Activated CD4-positive, alpha-beta T cell treated with anti-CD3 and anti-CD28 coated beads, Interleukin-2, amount 50 U/mL, for 1 hour (primary cell): ENCODE results near the gene PARM1.

Source experiments
- DNase-seq: peaks from one replicate; pipeline ENCODE4 v3.0.0-alpha.2; 2020

The PARM1 gene

GRCh38 chr4:74996996-74997395 is 64.1 kb downstream of the PARM1 start:
- DNase-seq: no peak

- DNase-seq: no peak
Measured at GRCh38 chr4:74997948-74998729, 65.2 kb downstream of the PARM1 start.

GRCh38 chr4:74999714-75000309 is 66.9 kb downstream of the PARM1 start:
- DNase-seq: no peak

GRCh38 chr4:75001871-75002270 is 69.0 kb downstream of the PARM1 start:
- DNase-seq: no peak

- DNase-seq: no peak
Measured at GRCh38 chr4:75002381-75002780, 69.5 kb downstream of the PARM1 start.

GRCh38 chr4:75003979-75004378 is 71.1 kb downstream of the PARM1 start:
- no peak for DNase-seq

GRCh38 chr4:75004755-75005668 is 72.1 kb downstream of the PARM1 start:
- DNase-seq: no peak

GRCh38 chr4:75005727-75006126 is 72.8 kb downstream of the PARM1 start:
- DNase-seq: no peak

- no peak for DNase-seq
Measured at GRCh38 chr4:75007891-75008290, 75.0 kb downstream of the PARM1 start.

- no peak for DNase-seq
Measured at GRCh38 chr4:75009138-75009537, 76.2 kb downstream of the PARM1 start.

GRCh38 chr4:75011131-75011795 is 78.3 kb downstream of the PARM1 start:
- DNase-seq: no peak

- DNase-seq: no peak
Measured at GRCh38 chr4:75015627-75016026, 82.7 kb downstream of the PARM1 start.

GRCh38 chr4:75016472-75016871 is 83.6 kb downstream of the PARM1 start:
- DNase-seq: no peak

GRCh38 chr4:75018811-75019479 is 86.0 kb downstream of the PARM1 start:
- DNase-seq: no peak

- no peak for DNase-seq
Measured at GRCh38 chr4:75025431-75025830, 92.5 kb downstream of the PARM1 start.

- no peak for DNase-seq
Measured at GRCh38 chr4:75028196-75028854, 95.4 kb downstream of the PARM1 start.

GRCh38 chr4:75030028-75030427 is 97.1 kb downstream of the PARM1 start:
- DNase-seq: no peak

- DNase-seq: no peak
Measured at GRCh38 chr4:75030649-75031235, 97.8 kb downstream of the PARM1 start.

GRCh38 chr4:75031775-75032174 is 98.9 kb downstream of the PARM1 start:
- no peak for DNase-seq

GRCh38 chr4:75034523-75034922 is 101.6 kb downstream of the PARM1 start:
- no peak for DNase-seq

GRCh38 chr4:75035321-75035720 is 102.4 kb downstream of the PARM1 start:
- no peak for DNase-seq
